NCI-H2196 treated with DMSO at 0.1 percent for 48 hours (cell line): Measurements from ENCODE around the gene KCND1.
A peak's percentile ranks its signal among the peaks of the same experiment; 100 is the strongest.

Experiments
- DNase-seq: peaks from one replicate; lab custom pipeline; 2025; ENCODE audit not compliant: unreplicated experiment; lab: John Stamatoyannopoulos, UW

KCND1 gene

DNA sequence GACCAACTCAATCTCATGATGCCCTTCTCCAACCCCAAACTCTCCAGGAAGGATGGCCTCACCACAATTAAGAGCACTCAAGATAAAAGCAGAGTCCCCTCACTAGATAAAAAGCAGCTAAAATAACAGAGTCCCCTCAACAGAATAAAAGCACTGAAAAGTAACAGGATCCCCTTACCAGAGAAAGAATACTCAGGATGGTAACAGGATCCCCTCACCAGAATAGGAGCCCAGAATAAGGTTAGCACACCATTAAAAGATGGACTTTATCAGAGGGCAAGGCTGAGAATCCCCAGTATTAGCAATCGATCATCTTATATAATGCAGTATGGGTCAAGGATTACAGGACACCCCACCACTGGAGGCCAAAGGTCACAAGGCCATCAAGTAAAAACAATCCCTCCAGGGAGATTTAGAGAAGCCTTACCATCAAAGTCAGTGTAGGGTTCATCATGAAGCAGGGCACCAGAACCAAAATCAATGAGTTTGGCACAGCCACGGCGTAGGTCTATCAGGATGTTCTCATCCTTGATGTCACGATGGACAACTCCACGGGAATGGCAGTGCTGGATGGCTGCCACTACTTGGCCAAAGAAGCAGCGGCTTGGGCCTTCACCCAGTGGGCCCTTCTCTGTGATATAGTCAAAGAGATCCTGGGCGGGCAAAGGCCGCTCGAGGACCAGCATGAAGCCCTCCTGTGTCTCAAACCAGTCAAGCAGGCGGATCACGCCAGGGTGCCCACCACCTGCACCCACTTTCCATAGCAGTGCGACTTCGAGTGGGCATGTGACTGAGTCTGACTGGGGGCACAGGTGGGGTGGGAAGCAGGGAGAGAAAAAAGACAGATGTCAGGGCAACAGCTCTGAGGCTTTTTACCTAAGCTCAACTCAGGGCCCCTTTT is 56.8 kb downstream of the KCND1 start:
- no peak for DNase-seq

- DNase-seq: no peak
These were observed 57.9 kb downstream of the KCND1 start for GRCh38 chrX:48913605-48914366.

DNA sequence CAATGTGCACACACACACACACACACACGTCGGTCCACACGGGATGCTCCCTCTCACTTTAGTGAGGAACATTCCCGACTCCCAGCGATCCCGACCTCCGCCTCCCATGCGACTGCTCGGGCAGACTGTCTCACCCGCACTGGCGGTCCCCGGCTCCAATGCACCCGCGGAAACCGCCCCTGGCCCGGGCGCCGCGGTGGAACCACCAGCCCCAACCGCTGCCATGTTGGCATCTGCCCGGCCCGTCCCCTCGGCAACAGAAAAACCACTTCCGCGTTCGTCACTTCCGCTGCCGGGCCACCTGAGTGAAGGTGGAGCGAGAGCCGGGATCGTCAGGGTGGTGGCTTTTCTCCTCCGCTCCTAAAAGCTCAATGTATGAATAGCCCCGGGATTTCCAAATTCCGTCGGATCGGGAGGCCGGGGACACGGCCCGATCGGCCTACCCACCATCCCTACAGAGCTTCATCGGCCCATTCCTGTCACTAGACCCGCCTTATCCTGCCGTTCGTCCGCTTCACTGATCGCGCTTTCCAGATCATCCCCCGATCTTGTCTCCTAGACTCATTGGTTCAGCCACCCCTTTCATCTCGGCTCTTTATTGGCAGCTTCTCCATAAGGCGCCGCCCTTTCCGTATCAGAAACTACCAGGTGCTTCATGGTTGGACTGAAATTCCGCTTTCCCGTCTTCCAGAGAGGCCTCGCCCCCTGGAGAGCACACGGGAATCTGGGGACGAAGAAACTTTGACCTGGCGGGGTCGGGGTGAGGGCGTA is 60.0 kb downstream of the KCND1 start, which contains the start of gene SLC35A2:
SLC35A2 (minus strand) TSS at position 235 of the 771 bp plus-strand sequence; CDS start at position 225, 10 bp downstream.
- peak; percentile 75 for DNase-seq
